Muscle of leg (tissue), 11 donors: ENCODE results near the gene SLC22A23. TPM values are rescaled to one million over a fixed set of nuclear protein-coding genes. Genes with fewer than 3 reads are reported as not detected.

Experiments used
- DNase-seq: peaks from one replicate; pipeline ENCODE4 v3.0.0; 2013
- H3K27ac ChIP-seq: one replicate; pipeline ENCODE4 v1.5.1; 2013; ENCODE audit warnings: mild to moderate bottlenecking, low read length, control low read depth
- H3K27me3 ChIP-seq: one replicate; pipeline ENCODE4 v1.6.1; 2013; ENCODE audit warnings: low read length; ENCODE audit not compliant: control insufficient read depth, insufficient read depth
- H3K36me3 ChIP-seq: one replicate; pipeline ENCODE4 v1.6.1; 2013; ENCODE audit warnings: low read length; ENCODE audit not compliant: control insufficient read depth, insufficient read depth
- H3K4me1 ChIP-seq: one replicate; pipeline ENCODE4 v1.6.1; 2013; ENCODE audit warnings: low read length; ENCODE audit not compliant: control insufficient read depth, insufficient read depth
- H3K4me3 ChIP-seq: one replicate; pipeline ENCODE4 v1.5.1; 2013; ENCODE audit warnings: low read length, control low read depth
- H3K9me3 ChIP-seq: replicated peaks from 2 replicates; pipeline ENCODE4 v1.6.1; 2013; ENCODE audit warnings: low read depth, low read length; ENCODE audit not compliant: control insufficient read depth
- WGBS: methylation state at CpG from one replicate; pipeline ENCODE4 v1.1.5; 2013; ENCODE audit warnings: missing lambda C conversion rate; ENCODE audit not compliant: insufficient coverage; 5-methylcytosine and 5-hydroxymethylcytosine counted together
- polyA plus RNA-seq, 8 donors: library from polyadenylated mRNA; unstranded; fragments of 120-200 nt; gene quantifications; one replicate each; pipeline versions ENCODE4 v1.2.1 to v1.2.3, GENCODE V29; 2013; ENCODE audit warnings: inconsistent platforms in 1 of 8, low replicate concordance in 1 of 8; ENCODE audit not compliant: insufficient read length in 8 of 8, insufficient read depth in 1 of 8
- total RNA-seq: library from RNA; stranded (reverse); fragments of 120-200 nt; gene quantifications from one replicate; pipeline ENCODE4 v1.2.4, GENCODE V29; 2013

Gene SLC22A23
- total and polyA plus RNA-seq, 9 donors, result 1.1 to 6.2 (median 2.7) TPM

DNA sequence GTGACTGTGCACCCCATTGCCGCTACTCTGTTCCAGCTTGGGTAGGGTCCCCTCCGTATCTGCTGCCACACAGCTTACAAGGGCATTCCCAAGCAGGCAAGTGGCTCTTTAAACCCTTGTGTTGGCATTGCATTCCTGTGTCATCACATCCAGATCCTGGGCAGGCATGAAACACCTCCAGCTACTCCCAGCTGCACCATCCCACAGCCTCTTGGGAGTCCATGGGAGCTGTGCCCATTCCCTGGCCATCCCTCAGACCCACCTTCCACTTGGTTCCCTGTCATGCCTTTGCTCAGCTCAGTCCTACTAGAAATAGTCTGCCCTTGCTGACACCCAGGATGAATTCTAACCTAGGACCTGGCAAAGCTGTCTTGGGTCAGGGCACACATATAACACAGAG, 110.4 kb downstream of the SLC22A23 start:
- Histone ChIP-seq H3K4me1 (peaks cover 47% of the 10 kb centered on the region), H3K9me3 (no peaks in the 10 kb centered on the region), H3K27ac (no peak overlapping the region), H3K27me3 (peaks cover 3% of the 10 kb centered on the region), H3K36me3 (no peaks in the 10 kb centered on the region), H3K4me3 (no peak overlapping the region)
- DNase-seq, result no peak
- WGBS, result 100% methylated on average over 1 of the region's 2 CpGs

- H3K27ac ChIP-seq, result no peak overlapping the region
- DNase-seq, result no peak
Observed at GRCh38 chr6:3345836-3346235, 111.0 kb downstream of the SLC22A23 start.

DNA sequence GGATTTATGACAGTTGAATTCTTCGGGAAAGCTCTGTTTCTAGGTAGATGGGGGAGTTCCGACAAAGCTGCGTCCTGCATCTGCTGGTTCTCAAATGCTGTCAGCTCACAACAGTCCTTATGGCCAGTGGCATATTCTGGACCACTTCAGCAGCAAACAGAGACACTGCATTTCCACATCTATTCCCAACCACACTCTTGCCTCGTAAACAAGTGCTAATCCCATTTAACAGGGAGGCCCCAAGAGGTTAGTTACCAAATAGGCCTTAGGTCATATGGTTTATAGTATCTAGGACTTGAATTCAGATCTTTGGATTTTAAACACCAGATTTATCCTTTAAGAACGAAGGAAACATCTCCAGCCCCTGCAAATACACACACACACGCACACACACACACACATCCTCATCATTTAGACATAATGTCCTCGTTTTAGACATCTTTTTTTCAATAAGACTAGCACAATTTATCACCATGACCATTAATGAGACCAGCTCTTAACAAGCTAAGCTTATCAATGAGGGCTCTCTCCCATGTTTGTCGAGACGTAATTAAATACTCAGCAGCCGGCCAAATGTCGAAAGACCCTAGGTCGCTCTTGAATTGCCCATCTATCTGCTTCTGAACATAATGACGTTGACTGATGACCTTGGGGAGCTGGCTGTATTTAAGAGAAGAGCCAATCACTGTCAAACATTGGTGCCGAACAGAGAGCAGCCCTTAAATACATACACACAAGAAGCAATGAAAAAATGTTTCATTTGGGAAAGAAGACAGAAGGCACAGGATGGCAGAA, 113.6 kb downstream of the SLC22A23 start:
- 87% methylated on average over 9 of the region's 14 CpGs for WGBS
- H3K9me3 ChIP-seq, result no peaks in the 10 kb centered on the region
- peaks cover 37% of the 10 kb centered on the region for H3K4me1 ChIP-seq
- DNase-seq, result no peak
- H3K27me3 ChIP-seq, result peaks cover 3% of the 10 kb centered on the region
- H3K4me3 ChIP-seq, result no peak overlapping the region
- H3K36me3 ChIP-seq, result no peaks in the 10 kb centered on the region
- no peak overlapping the region for H3K27ac ChIP-seq

More at GRCh38 chr6:3345836-3346235, 111.0 kb downstream of the SLC22A23 start:
- WGBS, result 89% methylated on average over 5 of the region's 8 CpGs
- no peaks in the 10 kb centered on the region for H3K9me3 ChIP-seq
- no peaks in the 10 kb centered on the region for H3K36me3 ChIP-seq
- H3K27me3 ChIP-seq, result peaks cover 3% of the 10 kb centered on the region
- H3K4me3 ChIP-seq, result no peak overlapping the region
- peaks cover 44% of the 10 kb centered on the region for H3K4me1 ChIP-seq

GRCh38 chr6:3341467-3341866, 115.4 kb downstream of the SLC22A23 start:
- Histone ChIP-seq H3K27me3 (peaks cover under 1% of the 10 kb centered on the region), H3K4me1 (peaks cover 36% of the 10 kb centered on the region), H3K4me3 (no peak overlapping the region), H3K27ac (peak overlapping the region; percentile 82), H3K36me3 (no peaks in the 10 kb centered on the region), H3K9me3 (no peaks in the 10 kb centered on the region)
- 55% methylated on average over 2 of the region's 6 CpGs for WGBS
- peak; percentile 73 for DNase-seq

DNA sequence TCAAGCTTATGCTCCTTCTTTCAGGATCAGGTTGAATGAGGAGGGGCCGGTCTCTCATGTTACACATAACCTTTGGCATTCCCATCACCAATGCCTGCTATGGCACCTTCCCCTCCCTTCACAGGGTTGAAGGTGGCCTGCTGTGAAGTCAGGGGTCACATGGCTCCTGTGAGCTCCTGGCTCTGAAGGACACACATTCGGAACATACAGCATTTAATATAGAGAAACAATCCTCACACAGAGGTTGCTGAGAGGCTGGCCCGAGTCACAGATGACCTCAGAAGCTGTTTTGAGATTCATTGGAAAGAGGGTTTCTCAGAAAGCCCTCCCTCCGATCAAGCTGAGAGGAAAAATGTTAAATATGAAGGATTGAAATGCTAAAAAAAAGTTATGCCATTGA, 116.0 kb downstream of the SLC22A23 start:
- no peak overlapping the region for H3K4me3 ChIP-seq
- H3K9me3 ChIP-seq, result no peaks in the 10 kb centered on the region
- DNase-seq, result peak; percentile 72
- no peaks in the 10 kb centered on the region for H3K27me3 ChIP-seq
- no peaks in the 10 kb centered on the region for H3K36me3 ChIP-seq
- 37% methylated on average over 2 of the region's 4 CpGs for WGBS
- peak overlapping the region; percentile 82 for H3K27ac ChIP-seq
- peaks cover 31% of the 10 kb centered on the region for H3K4me1 ChIP-seq

GRCh38 chr6:3340358-3340802, 116.5 kb downstream of the SLC22A23 start:
- Histone ChIP-seq H3K27me3 (no peaks in the 10 kb centered on the region), H3K36me3 (no peaks in the 10 kb centered on the region), H3K9me3 (no peaks in the 10 kb centered on the region), H3K4me3 (no peak overlapping the region), H3K4me1 (peaks cover 31% of the 10 kb centered on the region), H3K27ac (peak overlapping the region; percentile 82)
- WGBS, result 29% methylated on average over 10 of the region's 12 CpGs
- DNase-seq, result peak; percentile 67

DNA sequence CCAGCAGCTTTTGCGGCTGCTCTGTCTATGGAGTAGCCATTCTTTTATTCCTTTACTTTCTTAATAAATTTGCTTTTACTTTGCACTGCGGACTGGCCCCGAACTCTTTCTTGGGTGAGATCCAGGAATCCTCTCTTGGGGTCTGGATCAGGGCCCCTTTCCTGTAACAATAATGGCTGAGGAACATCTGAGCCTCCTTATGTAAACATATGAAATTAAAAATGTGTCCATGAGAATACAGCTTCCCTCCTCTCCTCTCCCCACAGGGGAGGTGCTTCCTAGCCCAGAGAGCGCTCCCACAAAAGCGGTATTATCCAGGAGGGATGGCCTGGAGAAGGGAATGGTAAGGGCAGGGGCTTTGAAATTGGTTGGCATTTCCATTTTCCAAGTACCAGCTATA, 117.0 kb downstream of the SLC22A23 start:
- H3K4me3 ChIP-seq, result no peak overlapping the region
- H3K9me3 ChIP-seq, result no peaks in the 10 kb centered on the region
- H3K27ac ChIP-seq, result peak overlapping the region; percentile 82
- no peaks in the 10 kb centered on the region for H3K27me3 ChIP-seq
- no peaks in the 10 kb centered on the region for H3K36me3 ChIP-seq
- peaks cover 36% of the 10 kb centered on the region for H3K4me1 ChIP-seq
- 60% methylated on average over 1 of the region's 5 CpGs for WGBS
- peak; percentile 72 for DNase-seq

GRCh38 chr6:3337521-3338350, 119.1 kb downstream of the SLC22A23 start:
- no peak overlapping the region for H3K27ac ChIP-seq
- H3K27me3 ChIP-seq, result peaks cover 2% of the 10 kb centered on the region
- no peak overlapping the region for H3K4me3 ChIP-seq
- no peaks in the 10 kb centered on the region for H3K36me3 ChIP-seq
- DNase-seq, result no peak
- H3K9me3 ChIP-seq, result no peaks in the 10 kb centered on the region
- H3K4me1 ChIP-seq, result peaks cover 47% of the 10 kb centered on the region
- 74% methylated on average over 8 of the region's 15 CpGs for WGBS

DNA sequence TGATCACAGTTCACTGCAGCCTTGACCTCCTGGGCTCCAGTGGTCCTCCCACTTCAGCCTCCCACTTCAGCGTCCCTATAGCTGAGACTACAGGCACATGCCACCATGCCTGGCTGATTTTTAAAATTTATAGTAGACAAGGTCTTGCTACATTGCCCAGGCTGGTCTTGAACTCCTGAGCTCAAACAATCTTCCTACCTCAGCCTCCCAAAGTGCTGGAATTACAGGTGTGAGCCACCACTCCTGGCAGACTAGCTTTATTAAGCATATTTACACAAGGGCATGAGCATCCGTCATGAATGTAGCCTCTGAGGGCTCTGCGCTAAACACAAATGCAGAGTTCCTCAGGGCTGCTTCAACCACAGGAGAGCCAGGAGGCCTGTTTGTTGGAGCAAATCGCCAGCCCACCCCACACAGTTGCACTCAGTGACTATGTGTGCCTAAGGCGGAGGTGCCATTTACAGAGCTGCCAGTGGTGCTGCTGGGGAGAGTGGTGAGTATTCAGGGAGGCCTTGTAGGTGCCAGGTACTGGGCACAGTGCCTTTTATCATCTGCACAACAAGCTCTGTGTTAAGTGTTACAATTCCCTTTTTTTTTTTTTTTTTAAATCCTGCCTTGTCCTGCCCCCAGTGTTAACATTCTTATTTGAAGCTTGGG, 119.9 kb downstream of the SLC22A23 start:
- H3K9me3 ChIP-seq, result no peaks in the 10 kb centered on the region
- H3K36me3 ChIP-seq, result no peaks in the 10 kb centered on the region
- H3K4me3 ChIP-seq, result no peak overlapping the region
- no peak overlapping the region for H3K27ac ChIP-seq
- 100% methylated on average over 3 of the region's 5 CpGs for WGBS
- H3K4me1 ChIP-seq, result peaks cover 42% of the 10 kb centered on the region
- H3K27me3 ChIP-seq, result peaks cover 2% of the 10 kb centered on the region
- no peak for DNase-seq
